ENCODE measurements around the gene GMDS. TPM values are rescaled to one million over a fixed set of nuclear protein-coding genes. Genes with fewer than 3 reads are reported as not detected.

The GMDS gene
- total and polyA plus RNA-seq, 2 donors (not counting 3 experiments of a cell fraction or from before 2014, with no cell fraction given), result 9.8 to 23.5 TPM

- TF ChIP-seq CTCF (IDR thresholded peaks at IDR 0.05; ENCODE audit: extremely low read depth in 1 of 2, insufficient read depth in 1 of 2, low read depth in 1 of 2, low read length in 2 of 2), result no peak
- no peak for TF ChIP-seq MYC (IDR thresholded peaks at IDR 0.05; ENCODE audit: low read depth, low read length)
- TF ChIP-seq POLR2AphosphoS5 (IDR thresholded peaks at IDR 0.05; ENCODE audit: insufficient read depth, low read depth, low read length), result no peak
- TF ChIP-seq POLR2A (IDR thresholded peaks at IDR 0.05; ENCODE audit: low read depth, low read length), result no peak
- no peak for TF ChIP-seq MAX (IDR thresholded peaks at IDR 0.05; ENCODE audit: insufficient read depth, insufficient read length)
- no peak for TF ChIP-seq JUN (IDR thresholded peaks at IDR 0.05; ENCODE audit: borderline replicate concordance, insufficient read depth, insufficient read length, low read depth)
- no peak for TF ChIP-seq GATA2 (IDR thresholded peaks at IDR 0.05; ENCODE audit: insufficient read depth, insufficient read length, low read depth, low read length)
- TF ChIP-seq EZH2 (IDR thresholded peaks at IDR 0.05; ENCODE audit: borderline replicate concordance, low read depth, low read length, severe bottlenecking), result no peak
- TF ChIP-seq FOS (IDR thresholded peaks at IDR 0.05; ENCODE audit: borderline replicate concordance, insufficient read depth, low read length), result no peak
- BruUV-seq (replicated peaks), result no TSS peak
These were observed 611.3 kb downstream of the GMDS start for GRCh38 chr6:1634081-1634480.

More at GRCh38 chr6:1634081-1634480, 611.3 kb downstream of the GMDS start:
- no peak overlapping the region for H2AFZ ChIP-seq (ENCODE audit: low read depth, low read length)
- H3K4me1 ChIP-seq (ENCODE audit: control insufficient read depth, extremely low read depth, insufficient read depth, low read length), result peaks cover 3% of the 10 kb centered on the region
- no peaks in the 10 kb centered on the region for H3K36me3 ChIP-seq (ENCODE audit: control insufficient read depth in 2 of 2, extremely low read depth in 1 of 2, insufficient read depth in 2 of 2, low read length in 2 of 2)
- no peak overlapping the region for H3K4me2 ChIP-seq (ENCODE audit: insufficient read depth, low read length)
- ChIA-PET CTCF (interaction anchor here (1.6 kb wide), 1 partner anchor 23 kb away, joined by 3 read pairs; no protein-coding TSS in a partner anchor), POLR2A (no interaction called here)
- dilution Hi-C loops (cut with MboI; ENCODE audit: extremely low pct_ligation_motif_present, low sequenced_read_pairs) (no loop called here), intact Hi-C loops (cut with micrococcal nuclease) (no loop called here)
- DNase-seq (ENCODE audit: low read depth, low spot score) (no peak), FAIRE-seq (no peak)
- no peaks in the 10 kb centered on the region for H3K27me3 ChIP-seq (ENCODE audit: control insufficient read depth in 2 of 2, insufficient read depth in 2 of 2, low read length in 2 of 2)
- H3K79me2 ChIP-seq (ENCODE audit: control insufficient read depth, insufficient read depth, low read length), result no peaks in the 10 kb centered on the region
- no peak overlapping the region for H3K9ac ChIP-seq (replicated peaks; ENCODE audit: extremely low read depth, insufficient read depth, low read length)
- no peak overlapping the region for H3K4me3 ChIP-seq (replicated peaks in 1 of 3; ENCODE audit: insufficient read depth in 1 of 3, low read depth in 1 of 3, low read length in 3 of 3)
- no peaks in the 10 kb centered on the region for H4K20me1 ChIP-seq (replicated peaks; ENCODE audit: control insufficient read depth, extremely low read depth, insufficient read depth, low read length)
- H3K9me1 ChIP-seq (replicated peaks; ENCODE audit: control insufficient read depth, extremely low read depth, insufficient read depth, low read length), result no peaks in the 10 kb centered on the region
- no peak overlapping the region for H3K27ac ChIP-seq (ENCODE audit: insufficient read depth, low read depth, low read length)
- H3K9me3 ChIP-seq (replicated peaks; ENCODE audit: control insufficient read depth, insufficient read depth, low read length), result no peaks in the 10 kb centered on the region

All from endothelial cell of umbilical vein (primary cell).